HUES48 (cell line): Measurements from ENCODE around the gene LRRC8A.
"Not testable (repeated sequence)": the region's sequence is repeated elsewhere in the genome, so short reads cannot be mapped to it uniquely, and the experiment has no call there.

Experiments used
- H3K27ac ChIP-seq: one replicate; pipeline ENCODE4 v1.7.0; 2013; ENCODE audit warnings: low read depth, low read length, inconsistent platforms
- H3K27me3 ChIP-seq: 2 replicates; pipeline ENCODE4 v1.6.1; 2013; ENCODE audit warnings: mild to moderate bottlenecking, low read length; ENCODE audit not compliant: control insufficient read depth, insufficient read depth
- H3K36me3 ChIP-seq: 2 replicates; pipeline ENCODE4 v1.6.1; 2013; ENCODE audit warnings: low read length; ENCODE audit not compliant: control insufficient read depth, insufficient read depth
- H3K4me1 ChIP-seq: 2 replicates; pipeline ENCODE4 v1.6.1; 2013; ENCODE audit warnings: mild to moderate bottlenecking, low read length; ENCODE audit not compliant: control insufficient read depth, insufficient read depth
- H3K4me3 ChIP-seq: 2 replicates; pipeline ENCODE4 v1.5.1; 2013; ENCODE audit warnings: mild to moderate bottlenecking, low read depth, low read length
- H3K9ac ChIP-seq: 2 replicates; pipeline ENCODE4 v1.6.1; 2013; ENCODE audit warnings: mild to moderate bottlenecking, low read depth, low read length, moderate library complexity
- H3K9me3 ChIP-seq: 2 replicates; pipeline ENCODE4 v1.6.1; 2013; ENCODE audit warnings: low read length; ENCODE audit not compliant: control insufficient read depth, insufficient read depth

The LRRC8A gene

DNA sequence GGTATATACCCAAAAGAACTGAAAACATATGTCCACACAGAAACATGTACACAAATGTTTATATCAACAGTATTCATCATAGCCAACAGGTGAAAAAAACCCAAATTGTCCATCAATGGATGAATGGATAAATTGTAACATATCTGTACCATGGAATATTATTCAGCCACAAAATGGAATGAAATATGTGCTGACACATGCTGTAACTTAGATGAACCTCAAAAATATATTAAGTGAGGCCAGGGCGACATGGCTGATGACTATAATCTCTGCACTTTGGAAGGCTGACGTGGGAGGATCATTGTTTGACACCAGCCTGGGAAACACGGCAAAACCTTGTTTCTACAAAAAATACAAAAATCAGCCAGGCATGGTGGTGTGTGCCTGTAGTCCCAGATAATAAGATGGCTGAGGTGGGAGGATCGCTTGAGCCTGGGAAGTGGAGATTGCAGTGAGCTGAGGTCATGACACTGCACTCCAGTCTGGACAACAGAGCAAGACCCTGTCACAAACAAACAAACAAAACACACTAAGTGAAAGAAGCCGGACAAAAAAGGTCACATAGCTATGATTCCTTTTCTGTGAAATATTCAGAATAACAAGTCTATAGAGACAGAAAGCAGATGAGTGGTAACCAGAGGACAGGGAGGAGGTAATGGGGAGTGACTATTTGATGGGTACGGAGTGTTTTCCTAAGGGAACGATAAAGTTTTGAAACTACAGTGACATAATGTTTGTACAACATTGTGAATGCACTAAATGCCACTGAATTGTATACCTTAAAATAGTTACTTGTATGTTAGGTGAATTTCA lies 11.6 kb upstream of the LRRC8A start:
- Histone ChIP-seq H3K9me3 (no peaks in the 10 kb centered on the region), H3K4me1 (no peaks in the 10 kb centered on the region), H3K4me3 (no peak overlapping the region), H3K27ac (no peak overlapping the region), H3K27me3 (no peaks in the 10 kb centered on the region), H3K36me3 (peaks cover 13% of the 10 kb centered on the region), H3K9ac (no peak overlapping the region)

DNA sequence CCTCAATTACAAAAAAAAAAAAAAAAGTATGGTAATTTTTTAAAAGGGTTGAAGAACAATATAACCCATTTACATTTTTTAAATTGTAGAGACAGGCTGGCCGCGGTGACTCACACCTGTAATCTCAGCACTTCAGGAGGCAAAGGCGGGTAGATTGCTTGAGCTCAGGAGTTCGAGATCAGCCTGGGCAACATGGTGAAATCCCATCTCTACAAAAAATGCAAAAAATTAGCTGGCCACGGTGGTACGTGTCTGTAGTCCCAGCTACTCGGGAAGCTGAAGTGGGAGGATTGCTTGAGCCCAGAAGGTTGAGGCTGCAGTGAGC lies 11.0 kb upstream of the LRRC8A start:
- not testable (repeated sequence) for H3K27ac ChIP-seq, H3K9me3 ChIP-seq

DNA sequence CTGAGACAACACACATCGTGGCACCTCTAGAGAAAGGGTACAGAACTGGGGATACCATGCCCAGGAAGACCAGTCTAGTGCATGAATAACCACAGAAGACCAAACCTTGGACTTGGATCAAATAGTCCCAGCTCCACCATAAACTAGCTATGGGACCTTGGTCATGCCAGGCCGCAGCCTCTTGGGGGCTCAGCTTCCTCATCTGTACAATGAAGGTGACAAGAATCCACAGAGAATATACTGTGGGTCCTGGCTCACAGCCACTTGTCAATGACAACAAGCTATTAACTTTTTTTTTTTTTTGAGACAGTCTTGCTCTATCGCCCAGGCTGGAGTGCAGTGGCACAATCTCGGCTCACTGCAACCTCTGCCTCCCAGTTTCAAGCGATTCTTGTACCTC lies 4.1 kb upstream of the LRRC8A start:
- H3K4me1 ChIP-seq: peaks cover 6% of the 10 kb centered on the region; the same call in 1 of the 2 replicates
- no peak overlapping the region for H3K4me3 ChIP-seq
- no peaks in the 10 kb centered on the region for H3K36me3 ChIP-seq
- no peaks in the 10 kb centered on the region for H3K9me3 ChIP-seq
- H3K9ac ChIP-seq: no peak overlapping the region
- H3K27me3 ChIP-seq: no peaks in the 10 kb centered on the region
- H3K27ac ChIP-seq: no peak overlapping the region

More for the DNA sequence above, 11.0 kb upstream of the LRRC8A start:
- H3K36me3 ChIP-seq: peaks cover 13% of the 10 kb centered on the region
- not testable (repeated sequence) for H3K4me3 ChIP-seq, H3K27me3 ChIP-seq, H3K4me1 ChIP-seq, H3K9ac ChIP-seq

DNA sequence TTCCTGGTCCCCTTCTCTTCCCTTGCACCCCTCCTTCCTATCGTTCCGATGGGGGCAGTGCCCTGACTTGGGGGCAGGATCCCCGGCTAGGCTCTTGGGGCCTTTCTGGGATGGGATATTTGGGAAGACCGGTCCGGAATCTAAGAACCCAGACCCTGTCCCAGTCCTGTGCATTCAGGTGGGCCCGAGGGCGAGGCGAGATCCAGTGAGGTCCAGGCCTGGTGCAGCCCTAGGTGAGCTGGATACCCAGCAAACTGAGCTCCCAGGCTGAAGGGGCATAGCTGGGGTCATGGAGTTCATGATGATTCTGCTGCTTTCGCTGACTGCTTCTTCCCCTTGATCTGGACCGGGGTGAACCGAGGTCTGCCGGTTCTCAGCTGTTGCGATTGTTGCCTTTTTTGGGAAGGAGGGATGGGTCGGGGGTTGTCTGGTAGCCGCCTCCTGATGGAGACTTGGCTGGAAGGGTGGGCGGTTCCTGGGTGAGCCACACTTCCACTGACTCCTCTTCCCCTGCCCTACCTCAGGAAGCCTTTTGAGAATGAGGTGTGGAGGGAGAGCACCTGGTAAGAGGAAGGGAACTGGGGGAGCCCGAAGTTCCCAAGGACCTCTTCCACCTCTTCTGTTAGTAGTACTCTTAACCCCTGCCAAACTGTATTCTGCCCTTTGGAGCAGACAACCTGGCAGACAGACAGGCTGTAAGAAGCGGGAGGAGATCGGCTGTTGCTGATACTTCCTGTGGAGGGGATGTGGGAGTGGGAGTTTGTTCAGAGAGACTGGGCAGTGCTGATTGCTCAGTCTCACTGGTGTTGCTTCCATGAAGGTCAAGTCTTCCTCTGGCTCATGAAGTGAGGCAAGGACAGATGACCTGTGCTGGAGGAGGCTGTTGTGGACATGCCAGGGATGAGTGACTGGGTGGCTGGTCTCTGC lies 1.0 kb downstream of the LRRC8A start:
- H3K27ac ChIP-seq: peak overlapping the region; percentile 89
- H3K4me3 ChIP-seq: peak overlapping the region; percentile 92
- no peaks in the 10 kb centered on the region for H3K9me3 ChIP-seq
- peak overlapping the region; percentile 86 for H3K9ac ChIP-seq
- H3K27me3 ChIP-seq: no peaks in the 10 kb centered on the region
- H3K36me3 ChIP-seq: peaks cover 34% of the 10 kb centered on the region
- H3K4me1 ChIP-seq: peaks cover 10% of the 10 kb centered on the region

DNA sequence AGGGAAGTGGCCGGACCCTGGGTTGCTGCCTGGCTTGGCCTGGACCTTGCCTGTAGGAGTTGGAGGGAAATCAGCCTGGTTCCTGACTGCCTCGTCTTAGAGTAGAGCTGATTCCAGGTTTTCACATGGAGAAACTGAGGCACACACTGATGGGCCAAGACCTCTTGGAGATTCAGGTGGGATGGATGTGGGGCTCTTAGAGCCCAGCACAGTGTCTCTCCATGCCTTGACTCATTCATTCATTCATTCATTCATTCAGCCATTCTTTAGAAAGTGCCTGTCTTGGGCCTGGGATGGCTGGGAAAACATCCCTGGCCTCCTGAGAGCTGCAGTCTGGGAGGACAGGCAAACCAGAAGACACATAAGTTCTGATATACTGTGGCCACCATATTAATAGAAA lies 2.2 kb downstream of the LRRC8A start:
- H3K9me3 ChIP-seq: no peaks in the 10 kb centered on the region
- H3K4me3 ChIP-seq: no peak overlapping the region; the same call in 1 of the 2 replicates
- peaks cover 40% of the 10 kb centered on the region for H3K36me3 ChIP-seq
- no peak overlapping the region for H3K27ac ChIP-seq
- no peak overlapping the region for H3K9ac ChIP-seq
- no peaks in the 10 kb centered on the region for H3K27me3 ChIP-seq
- H3K4me1 ChIP-seq: peaks cover 20% of the 10 kb centered on the region

DNA sequence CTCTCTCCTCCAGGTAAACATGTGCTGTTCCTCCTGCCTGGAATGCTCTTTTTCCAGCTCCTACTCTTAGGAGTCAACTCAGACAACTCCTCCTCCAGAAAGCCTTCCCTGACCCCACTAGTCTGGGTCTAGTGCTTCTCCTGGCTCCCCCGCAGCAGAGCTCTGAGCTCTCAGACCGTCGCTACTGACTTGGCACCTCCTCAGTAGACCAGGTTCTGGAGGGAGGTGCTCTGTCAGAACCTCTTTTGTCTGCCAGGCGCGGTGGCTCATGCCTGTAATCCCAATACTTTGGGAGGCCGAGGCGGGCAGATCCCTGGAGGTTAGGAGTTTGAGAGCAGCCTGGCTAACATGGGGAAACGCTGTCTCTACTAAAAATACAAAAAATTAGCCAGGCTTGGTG lies 3.4 kb downstream of the LRRC8A start:
- H3K4me1 ChIP-seq: peaks cover 14% of the 10 kb centered on the region
- H3K36me3 ChIP-seq: peaks cover 45% of the 10 kb centered on the region
- H3K9me3 ChIP-seq: no peaks in the 10 kb centered on the region
- peak overlapping the region; percentile 1 for H3K27ac ChIP-seq
- no peak overlapping the region for H3K9ac ChIP-seq
- H3K4me3 ChIP-seq: no peak overlapping the region
- no peaks in the 10 kb centered on the region for H3K27me3 ChIP-seq

DNA sequence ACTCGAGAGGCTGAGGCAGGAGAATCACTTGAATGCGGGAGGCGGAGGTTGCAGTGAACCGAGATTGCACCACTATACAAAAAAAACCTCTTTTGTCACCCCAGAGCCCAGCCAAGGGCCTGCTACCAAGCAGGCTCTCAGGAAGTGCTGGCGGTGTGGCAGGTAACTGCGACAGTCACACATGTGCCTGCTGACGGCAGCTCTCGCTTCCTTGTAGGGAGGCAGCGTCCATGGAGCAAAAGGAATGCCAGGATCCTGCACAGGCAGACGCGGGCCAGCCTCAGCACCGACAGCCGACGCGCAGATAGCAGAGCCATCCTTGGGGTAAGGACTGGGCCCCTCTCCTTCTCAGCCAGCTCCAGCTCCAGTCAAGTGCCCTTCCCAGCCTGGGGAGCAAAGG lies 3.9 kb downstream of the LRRC8A start:
- Histone ChIP-seq H3K36me3 (peaks cover 49% of the 10 kb centered on the region), H3K4me3 (no peak overlapping the region), H3K4me1 (peaks cover 14% of the 10 kb centered on the region), H3K9me3 (no peaks in the 10 kb centered on the region), H3K27me3 (no peaks in the 10 kb centered on the region), H3K27ac (peak overlapping the region; percentile 14), H3K9ac (no peak overlapping the region; the same call in 1 of the 2 replicates)

DNA sequence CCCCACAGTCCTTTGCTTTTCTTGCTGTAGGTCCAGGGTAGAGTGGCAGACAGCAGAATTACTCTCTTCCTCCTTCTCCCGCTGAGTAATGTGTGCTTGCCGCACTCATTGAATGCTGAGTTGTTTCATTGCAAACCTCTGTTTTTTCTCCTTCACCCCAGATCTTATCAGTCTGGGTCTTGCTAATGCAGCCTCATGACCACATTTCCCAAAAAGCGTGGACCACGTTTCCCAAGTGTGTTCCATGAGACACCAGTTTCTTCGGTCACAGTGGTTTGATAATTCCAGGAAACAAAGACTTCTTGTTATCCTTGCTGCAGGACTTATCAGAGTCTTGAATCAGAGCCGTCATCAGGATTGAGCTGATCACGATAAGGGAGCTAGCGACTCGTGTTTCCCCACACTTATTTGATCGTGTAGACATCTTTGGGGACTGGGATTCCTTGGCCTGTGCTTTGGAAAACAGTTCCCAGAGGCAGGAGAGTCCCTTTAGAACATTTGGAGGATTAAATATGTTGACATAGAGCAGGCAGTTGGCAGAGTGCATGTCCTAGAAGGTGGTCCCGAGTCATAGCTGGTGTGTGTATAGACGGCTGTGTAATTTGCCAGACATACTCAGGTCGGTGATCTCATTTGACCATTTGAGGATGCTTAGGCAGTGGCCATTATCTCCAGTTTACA lies 4.4 kb downstream of the LRRC8A start:
- Histone ChIP-seq H3K36me3 (peaks cover 52% of the 10 kb centered on the region), H3K27ac (no peak overlapping the region), H3K4me3 (no peak overlapping the region), H3K27me3 (no peaks in the 10 kb centered on the region), H3K4me1 (peaks cover 14% of the 10 kb centered on the region), H3K9ac (no peak overlapping the region; the same call in 1 of the 2 replicates), H3K9me3 (no peaks in the 10 kb centered on the region)

DNA sequence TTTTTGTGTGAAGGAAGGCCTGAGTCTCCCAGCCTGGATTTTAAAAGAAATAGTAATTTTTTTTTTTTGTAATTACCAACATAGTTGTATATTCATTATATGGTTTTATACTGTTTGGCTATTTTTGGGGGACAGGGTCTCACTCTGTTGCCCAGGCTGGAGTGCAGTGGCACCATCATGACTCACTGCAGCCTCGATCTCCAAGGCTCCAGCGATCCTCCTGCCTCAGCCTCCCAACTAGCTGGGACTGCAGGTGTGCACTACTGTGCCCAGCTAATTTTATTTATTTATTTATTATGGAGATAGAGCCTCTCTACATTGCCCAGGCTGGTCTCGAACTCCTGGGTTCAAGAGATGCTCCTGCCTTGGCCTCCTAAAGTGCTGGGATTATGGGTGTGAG lies 5.1 kb downstream of the LRRC8A start:
- Histone ChIP-seq H3K27ac (peak overlapping the region; percentile 95), H3K27me3 (no peaks in the 10 kb centered on the region), H3K36me3 (peaks cover 59% of the 10 kb centered on the region), H3K4me3 (no peak overlapping the region), H3K9me3 (no peaks in the 10 kb centered on the region), H3K9ac (no peak overlapping the region), H3K4me1 (peaks cover 14% of the 10 kb centered on the region)

DNA sequence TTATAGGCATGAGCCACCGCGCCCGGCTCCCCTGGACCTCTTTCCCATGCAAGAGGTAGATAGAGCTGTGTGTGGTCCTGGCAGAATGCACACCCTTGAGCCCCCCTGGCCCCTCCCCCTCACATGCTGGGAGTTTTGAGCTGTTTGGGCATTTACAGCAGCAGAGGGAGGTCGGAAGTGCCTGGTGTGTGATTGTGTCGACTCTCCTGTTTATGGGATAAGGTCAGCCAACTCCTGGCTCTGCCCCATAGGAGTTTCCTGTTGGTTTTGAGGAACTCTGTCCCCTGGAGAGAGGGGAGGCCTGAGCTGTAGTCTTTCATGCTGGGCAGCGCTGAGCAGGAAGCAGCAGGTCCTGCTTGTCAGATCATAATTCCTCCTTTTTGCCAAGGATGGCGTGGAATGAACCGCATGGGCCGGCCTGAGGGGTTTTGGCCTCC lies 6.0 kb downstream of the LRRC8A start:
- no peaks in the 10 kb centered on the region for H3K27me3 ChIP-seq
- peak overlapping the region; percentile 24; the same call in 1 of the 2 replicates for H3K9ac ChIP-seq
- H3K4me3 ChIP-seq: no peak overlapping the region
- H3K36me3 ChIP-seq: peaks cover 68% of the 10 kb centered on the region
- H3K9me3 ChIP-seq: no peaks in the 10 kb centered on the region
- H3K27ac ChIP-seq: peak overlapping the region; percentile 95
- peaks cover 14% of the 10 kb centered on the region for H3K4me1 ChIP-seq
